HL-60/S4 (cell line): ENCODE measurements around the gene DNAH6.

Experiments
- in situ Hi-C: fragments of 300-500 bp; cut with MboI; formaldehyde crosslinking; loops from 2 replicates; pipeline ENCODE4 v1.14.3; 2022; ENCODE audit warnings: low sequenced_read_pairs

Gene DNAH6

GRCh38 chr2:84788498-84788897 is 272.2 kb downstream of the DNAH6 start:
- in situ Hi-C loops = no loop called here

DNA sequence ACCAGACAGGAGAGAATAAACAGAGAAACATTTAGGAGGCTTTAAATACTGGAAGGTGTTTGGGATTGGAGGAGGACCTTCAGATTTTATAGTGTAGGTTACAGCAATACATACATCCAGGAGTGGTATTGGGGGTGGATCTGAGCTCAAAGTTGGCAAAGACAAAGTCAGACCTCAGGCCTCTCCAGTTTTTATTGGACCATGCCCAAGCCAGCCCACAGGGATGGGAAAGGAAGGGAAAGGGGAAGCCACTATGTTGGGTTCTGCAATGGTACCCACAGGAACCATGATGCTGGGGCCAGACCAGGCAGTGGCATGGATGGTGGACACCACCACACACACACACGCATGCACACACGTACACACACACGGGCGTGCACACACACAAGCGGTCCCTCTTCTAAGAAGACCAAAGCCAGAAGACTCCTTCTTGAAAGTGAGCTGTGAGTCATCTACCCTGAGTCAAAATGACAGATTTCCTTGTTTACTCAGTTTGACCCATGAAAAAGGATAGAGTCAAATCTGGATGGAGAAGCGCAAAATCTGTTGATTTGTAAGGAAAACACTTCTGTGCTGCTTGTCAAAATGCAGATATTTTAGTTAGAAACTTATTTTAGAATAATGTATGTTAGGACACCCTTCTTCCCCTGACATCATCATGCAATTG is 276.7 kb downstream of the DNAH6 start:
- in situ Hi-C loops = no loop called here

DNA sequence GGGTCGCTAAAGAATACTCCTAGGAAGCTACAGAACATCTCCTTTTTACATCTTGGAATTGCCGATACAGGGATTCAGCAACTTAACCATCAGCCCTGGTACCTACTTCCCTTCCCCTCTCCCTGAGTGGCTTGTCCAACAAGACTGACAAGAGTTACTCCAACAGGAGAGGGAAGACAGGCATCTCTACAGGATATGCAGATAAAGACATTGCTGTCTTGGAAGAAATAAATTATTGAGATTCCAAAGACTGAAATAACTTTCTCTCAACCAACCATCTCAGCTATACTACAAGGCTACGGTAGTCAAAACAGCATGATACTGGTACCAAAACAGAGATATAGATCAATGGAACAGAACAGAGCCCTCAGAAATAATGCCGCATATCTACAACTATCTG is 277.3 kb downstream of the DNAH6 start:
- in situ Hi-C loops = no loop called here

DNA sequence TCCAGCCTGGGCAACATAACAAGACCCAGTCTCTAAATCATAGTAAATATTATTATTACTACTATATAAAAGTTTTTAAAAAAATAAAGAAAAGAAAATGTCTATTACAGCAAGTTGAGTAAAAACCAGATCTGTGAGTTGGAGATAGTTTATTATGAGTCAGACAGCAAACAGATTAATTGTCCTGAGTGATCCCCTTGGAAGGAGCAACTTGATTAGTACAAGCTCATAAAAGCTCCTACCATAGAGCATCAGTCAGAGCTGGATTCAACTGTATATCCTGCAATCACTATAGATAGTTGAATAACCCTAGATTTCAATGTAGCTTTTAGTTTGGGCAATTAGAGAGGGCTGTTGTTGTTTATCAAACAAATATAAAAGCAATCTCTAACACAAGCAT is 280.5 kb downstream of the DNAH6 start:
- in situ Hi-C loops = no loop called here

DNA sequence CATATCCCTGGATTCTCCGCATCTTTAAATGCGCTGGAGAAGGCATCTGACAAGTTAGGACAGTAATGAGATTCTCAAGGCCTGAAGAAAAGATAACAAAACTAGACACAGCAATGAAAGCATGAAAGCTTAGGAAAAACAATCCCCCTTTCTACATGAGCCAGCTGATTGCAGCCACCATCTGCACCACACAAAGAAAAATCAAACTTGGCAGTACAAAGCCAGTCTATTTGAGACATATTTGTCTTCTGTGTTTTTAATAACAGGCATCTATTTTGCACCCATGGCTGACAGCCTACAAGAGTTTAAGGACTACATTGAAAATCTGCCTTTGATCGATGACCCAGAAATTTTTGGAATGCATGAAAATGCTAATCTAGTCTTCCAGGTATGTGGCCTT is 281.0 kb downstream of the DNAH6 start:
- in situ Hi-C loops = no loop called here

- in situ Hi-C loops = no loop called here
These were observed 283.5 kb downstream of the DNAH6 start for GRCh38 chr2:84799772-84800171.

GRCh38 chr2:84800194-84800805 is 284.0 kb downstream of the DNAH6 start:
- in situ Hi-C loops = no loop called here

DNA sequence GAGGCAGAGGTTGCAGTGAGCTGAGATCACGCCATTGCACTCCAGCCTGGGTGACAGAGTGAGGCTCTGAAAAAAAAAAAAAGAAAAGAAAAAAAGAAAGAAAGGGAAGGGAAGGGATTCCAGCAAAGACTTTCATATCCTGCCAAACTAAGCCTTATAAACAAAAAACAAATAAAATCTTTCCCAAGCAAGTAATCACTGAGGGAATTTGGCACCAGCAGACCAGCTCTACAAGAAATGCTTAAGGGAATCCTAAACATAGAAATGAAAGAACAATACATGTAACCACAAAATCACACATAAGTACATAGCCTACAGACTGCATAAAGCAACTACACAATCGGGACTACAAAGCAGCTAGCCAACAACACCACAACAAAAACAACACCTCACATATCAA is 285.5 kb downstream of the DNAH6 start:
- in situ Hi-C loops = no loop called here

- in situ Hi-C loops = no loop called here
These were observed 289.1 kb downstream of the DNAH6 start for GRCh38 chr2:84805250-84805958.

DNA sequence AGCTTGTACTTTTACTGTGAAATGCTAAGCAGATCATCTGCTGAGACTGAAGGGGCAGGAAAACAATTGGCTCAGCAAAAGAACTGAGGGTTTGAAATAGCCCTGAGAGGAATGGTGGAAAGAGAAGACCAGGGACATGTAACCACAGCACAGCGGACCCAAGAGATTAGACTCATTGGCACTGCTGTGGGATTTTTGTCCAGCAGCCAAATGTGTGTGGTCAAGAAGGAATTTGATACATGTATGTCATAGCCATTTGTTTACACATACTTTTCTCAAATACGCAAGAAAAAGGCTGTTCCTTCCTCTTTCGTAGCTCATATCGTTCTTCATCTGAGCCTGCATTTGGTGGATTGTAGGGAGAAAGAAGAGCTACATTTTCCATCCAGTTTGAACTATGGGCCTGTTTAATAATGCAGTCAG is 290.8 kb downstream of the DNAH6 start:
- in situ Hi-C loops = no loop called here

DNA sequence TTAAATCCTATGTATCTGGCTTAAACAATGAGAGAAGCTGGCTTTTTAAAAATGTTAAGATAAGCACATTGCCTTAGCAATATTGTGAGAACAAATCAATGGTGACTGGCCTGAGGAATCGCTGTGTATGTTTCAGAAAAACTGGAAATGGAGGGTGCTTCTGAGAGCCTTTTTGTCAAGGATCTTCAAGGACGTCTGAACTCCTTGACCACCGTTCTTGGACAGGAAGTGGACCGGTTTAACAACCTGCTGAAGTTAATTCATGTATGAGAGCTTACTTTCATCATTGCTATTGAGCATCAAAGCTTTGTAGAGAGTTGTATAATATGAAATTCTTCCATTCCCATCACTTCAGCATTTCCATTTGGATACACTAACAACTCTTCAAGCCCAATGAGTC is 292.0 kb downstream of the DNAH6 start:
- in situ Hi-C loops = no loop called here

DNA sequence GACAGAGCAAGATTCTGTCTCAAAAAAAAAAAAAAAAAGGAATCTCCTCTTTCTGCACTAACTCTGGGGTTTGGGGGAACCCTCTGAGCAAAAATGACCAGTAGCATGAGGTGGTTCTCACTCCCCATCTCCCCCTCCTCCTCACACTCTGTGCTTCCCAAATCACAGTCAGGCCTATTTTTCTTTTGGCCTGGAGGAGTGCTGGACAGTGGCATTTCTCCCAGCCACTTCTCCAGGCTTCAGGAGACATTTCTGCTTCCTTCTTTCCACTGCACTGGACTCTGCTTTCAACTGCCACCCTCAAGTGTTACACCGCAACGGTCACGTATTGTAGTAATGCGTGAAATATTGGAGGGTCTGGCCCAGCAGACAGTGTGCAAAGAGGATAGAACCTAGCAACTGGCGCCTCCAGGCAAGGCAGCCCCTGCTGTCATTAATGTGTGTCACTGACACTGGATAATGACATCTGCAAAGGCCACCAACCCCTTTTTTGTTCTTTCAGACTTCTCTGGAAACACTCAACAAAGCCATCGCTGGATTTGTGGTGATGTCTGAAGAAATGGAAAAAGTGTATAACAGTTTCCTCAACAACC is 295.6 kb downstream of the DNAH6 start:
- in situ Hi-C loops = no loop called here

DNA sequence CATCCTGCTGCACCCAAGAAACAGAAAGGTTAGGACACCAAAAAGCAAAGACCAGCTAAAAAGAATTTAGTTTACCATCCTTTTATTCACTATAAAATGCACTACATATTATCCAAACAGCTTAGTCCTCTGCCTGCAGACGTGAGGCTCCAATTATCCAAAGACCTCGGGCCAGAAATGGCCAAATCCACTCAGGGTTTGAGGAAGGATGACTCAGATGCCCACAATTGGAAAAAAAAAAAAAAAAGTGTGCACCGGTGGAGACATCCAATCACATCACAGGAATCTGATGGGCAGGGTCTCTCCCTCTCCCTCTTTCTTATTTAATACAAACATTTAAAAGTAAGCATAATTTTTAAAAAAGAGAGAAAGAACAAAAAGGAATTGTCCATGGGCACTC is 298.8 kb downstream of the DNAH6 start:
- in situ Hi-C loops = no loop called here

DNA sequence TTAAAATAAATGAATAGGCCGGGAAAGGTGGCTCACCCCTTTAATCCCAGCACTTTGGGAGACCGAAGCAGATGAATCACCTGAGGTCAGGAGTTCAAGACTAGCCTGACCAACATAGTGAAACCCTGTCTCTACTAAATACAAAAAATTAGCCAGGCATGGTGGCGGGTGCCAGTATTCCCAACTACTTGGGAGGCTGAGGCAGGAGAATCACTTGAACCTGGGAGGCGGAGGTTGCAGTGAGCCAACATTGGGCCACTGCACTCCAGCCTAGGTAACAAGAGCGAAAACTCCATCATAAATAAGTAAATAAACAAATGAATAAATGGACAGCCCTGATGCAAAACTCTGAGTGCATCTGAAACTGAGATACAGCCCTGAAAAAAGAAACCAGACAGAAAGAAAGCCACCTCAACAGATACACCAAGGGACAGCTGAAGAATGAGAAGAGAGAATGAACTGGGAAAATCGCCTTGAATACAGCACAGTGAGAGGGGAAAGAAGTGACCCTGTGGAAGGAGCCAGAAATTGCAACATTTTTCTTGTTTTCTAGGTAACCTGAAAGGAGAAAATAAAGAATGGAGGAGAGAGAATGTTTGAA is 300.2 kb downstream of the DNAH6 start:
- in situ Hi-C loops = no loop called here

DNA sequence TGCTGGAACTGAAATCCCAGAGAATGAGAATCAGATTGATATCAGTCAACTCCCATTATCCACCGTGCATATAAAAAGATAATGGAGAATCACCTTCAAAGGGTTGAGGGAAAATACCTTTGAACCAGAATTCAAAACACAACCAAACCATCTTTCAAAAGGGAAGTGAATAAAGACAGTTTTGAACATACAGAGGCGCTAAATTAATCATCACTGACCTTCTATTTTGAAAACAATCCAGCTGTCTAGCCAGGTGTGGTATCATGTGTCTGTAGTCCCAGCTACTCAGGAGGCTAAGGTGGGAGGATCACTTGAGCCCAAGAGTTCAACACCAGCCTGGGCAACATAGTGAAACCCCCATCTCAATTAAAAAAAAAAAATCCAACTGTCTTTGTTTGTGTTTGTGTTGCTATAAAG is 300.9 kb downstream of the DNAH6 start:
- in situ Hi-C loops = no loop called here

- in situ Hi-C loops = no loop called here
These were observed 305.5 kb downstream of the DNAH6 start for GRCh38 chr2:84821806-84822205.

DNA sequence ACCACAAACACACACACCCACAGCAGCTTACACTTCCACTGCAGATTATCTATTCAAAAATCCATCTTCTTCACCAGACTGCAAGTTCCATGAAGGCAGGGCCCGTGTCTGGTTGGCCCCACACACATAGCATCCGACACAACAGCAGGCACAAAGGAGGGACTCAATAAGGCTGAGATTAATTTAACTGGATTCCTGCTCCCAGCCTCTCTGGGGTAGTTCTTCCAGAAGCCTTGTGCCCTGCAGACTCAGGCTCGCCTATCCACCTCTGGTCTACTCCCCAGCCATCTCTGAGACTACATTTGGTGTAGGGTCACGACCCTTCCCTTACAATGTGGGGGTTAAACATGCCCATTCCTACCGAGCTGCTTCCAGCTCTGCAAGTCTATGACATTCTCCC is 306.9 kb downstream of the DNAH6 start:
- in situ Hi-C loops = no loop called here

DNA sequence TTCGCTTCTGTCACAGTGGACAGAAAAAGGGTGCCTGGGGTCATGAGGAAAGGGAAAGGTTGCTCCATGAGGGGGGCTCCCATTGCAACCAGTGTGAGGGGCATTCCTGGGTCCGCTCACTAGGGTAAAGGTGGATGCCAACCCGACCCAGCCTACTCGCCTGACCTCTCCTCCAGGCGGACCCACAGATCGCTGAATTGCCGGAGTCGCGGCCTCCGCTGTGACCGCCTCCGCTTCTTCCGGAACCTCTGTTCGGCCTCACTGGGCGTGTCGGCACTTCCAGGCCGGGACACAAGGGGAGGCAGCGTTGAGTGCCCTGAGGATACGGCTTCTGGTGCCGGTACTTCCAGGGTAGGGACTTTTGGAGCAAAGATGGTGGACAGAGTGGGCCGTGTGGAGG is 307.5 kb downstream of the DNAH6 start:
- in situ Hi-C loops = no loop called here

DNA sequence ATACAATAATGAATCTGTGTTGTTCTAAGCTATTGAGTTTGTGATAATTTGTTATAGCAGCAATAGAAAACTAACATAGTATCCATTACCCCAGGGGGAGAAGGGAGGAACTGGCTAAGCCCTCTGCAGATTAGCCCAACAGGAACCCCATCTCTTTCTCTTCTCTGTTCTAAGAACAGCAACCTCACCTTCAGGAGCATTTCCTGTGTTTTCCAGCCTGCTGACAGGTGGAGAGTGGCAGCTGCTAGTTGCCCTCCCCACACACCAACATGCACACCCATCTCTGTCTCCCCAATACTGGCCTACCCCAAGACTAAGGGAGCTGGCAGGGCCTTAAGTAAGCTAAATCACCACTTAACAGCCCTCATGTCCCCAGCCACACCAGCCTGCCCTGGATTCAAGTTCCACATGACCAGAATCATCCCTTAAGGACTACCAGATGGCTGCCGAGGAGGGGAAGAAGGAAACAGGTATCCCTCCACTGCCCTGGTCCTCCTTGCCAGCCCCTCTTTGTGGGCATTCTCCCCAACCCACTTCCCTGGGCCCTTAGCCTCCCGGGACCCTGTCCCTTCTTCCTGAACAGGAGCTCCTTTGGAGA is 311.8 kb downstream of the DNAH6 start:
- in situ Hi-C loops = no loop called here

DNA sequence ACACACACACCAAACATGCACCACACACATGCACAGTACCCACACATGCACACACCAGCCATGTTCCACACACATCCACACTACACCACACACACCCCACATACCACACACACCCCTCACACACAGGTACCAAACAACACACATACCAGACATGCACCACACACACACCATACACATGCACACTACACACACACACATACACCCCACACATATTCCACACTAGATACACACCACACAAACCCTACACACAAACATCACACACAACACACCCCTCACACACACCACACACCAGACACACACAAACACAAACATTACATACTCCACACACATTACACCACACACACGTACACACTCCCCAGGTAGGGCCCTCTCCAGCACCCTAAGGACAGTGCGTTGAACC is 313.4 kb downstream of the DNAH6 start:
- in situ Hi-C loops = no loop called here

DNA sequence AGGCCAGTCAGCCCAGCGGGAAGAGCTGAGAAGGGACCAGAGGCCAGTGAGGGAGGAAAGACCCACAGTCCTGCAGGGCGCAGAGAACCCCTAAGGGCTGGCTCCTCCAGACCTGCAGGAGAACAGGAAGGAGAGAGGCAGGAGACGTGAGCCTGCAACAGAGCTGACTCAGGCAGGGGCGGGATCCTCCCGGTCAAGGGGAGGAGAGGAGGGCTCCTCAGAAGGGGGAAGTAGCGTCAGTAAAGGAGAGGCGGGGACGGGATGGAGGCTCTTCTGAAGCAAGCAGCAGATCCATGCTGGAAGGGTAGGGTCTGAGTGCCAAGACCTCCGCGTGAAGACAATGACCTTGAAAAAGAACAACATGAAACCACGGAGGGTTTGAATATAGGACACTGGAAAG is 313.8 kb downstream of the DNAH6 start:
- in situ Hi-C loops = no loop called here
